ENCODE data around the gene TOB1. TPM values are rescaled to one million over a fixed set of nuclear protein-coding genes. Genes with fewer than 3 reads are reported as not detected.
A peak's percentile ranks its signal among the peaks of the same experiment; 100 is the strongest.

The TOB1 gene
- total and polyA plus RNA-seq, 8 donors, result 30.1 to 346 (median 80.0) TPM

DNA sequence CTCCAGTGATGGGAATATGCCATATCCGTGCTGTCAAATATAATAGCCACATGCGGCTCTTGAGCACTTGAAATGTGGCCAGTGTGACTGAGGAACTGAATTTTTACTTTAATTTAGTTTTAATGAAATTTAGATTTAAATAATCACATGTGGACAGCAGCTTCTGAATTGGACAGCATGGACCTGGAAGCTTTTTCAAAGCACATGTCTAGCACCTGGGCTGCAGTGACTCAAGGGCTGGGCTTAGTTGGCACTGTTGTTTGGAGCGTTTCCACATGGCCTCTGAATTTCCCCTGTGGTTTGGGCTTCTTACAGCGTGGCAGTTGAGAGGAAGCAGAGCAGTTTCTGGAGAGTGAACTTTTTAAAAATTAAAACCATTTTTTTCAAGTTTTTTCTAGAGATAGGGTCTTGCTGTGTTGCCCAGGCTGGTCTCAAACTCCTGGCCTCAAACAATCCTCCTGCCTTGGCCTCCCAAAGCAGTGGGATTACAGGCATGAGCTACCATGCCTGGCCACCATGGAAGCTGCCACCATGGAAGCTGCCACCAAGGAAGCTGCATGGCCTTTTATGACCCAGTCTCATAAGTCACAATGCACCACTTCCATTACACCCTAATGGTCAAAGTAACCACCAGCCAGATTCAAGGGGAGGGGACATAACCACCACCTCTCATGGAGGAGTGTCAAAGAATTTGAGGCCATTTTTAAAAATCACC lies 6.7 kb upstream of the TOB1 start:
- Histone ChIP-seq H3K9me3 (no peaks in the 10 kb centered on the region), H3K36me3 (no peaks in the 10 kb centered on the region), H3K27ac (peak overlapping the region in 2 of 5 donors; percentile 11 to 64), H3K4me1 (peaks cover 33 to 61% (median 42%) of the 10 kb centered on the region in 4 donors), H3K27me3 (no peaks in the 10 kb centered on the region), H3K4me3 (no peak overlapping the region)
- intact Hi-C loops (cut with DNase I; ENCODE audit: low total_unique reads), result no loop called here
- DNase-seq, result peak; percentile 48 to 61
- 36 to 53% (median 43%) methylated on average over 4 of the region's 4 CpGs for WGBS, 5 donors
- TF ChIP-seq CTCF (IDR thresholded peaks at IDR 0.05), result no peak
- TF ChIP-seq POLR2AphosphoS5 (IDR thresholded peaks at IDR 0.05), result peak in 2 of 3 donors; percentile 31 to 55

GRCh38 chr17:50871898-50872297 lies 5.7 kb upstream of the TOB1 start:
- Histone ChIP-seq H3K4me1 (peaks cover 33 to 61% (median 42%) of the 10 kb centered on the region in 4 donors), H3K36me3 (no peaks in the 10 kb centered on the region), H3K4me3 (no peak overlapping the region), H3K9me3 (no peaks in the 10 kb centered on the region), H3K27ac (peak overlapping the region in 4 of 5 donors; percentile 11 to 64 (median 30)), H3K27me3 (no peaks in the 10 kb centered on the region)
- DNase-seq, result peak in 1 of 2 donors; percentile 48
- intact Hi-C loops (cut with DNase I; ENCODE audit: low total_unique reads), result no loop called here
- WGBS, 5 donors, result 24 to 47% (median 32%) methylated on average over 2 of the region's 2 CpGs
- TF ChIP-seq POLR2AphosphoS5 (IDR thresholded peaks at IDR 0.05) (no peak), EP300 (IDR thresholded peaks at IDR 0.05) (no peak), POLR2A (IDR thresholded peaks at IDR 0.05) (no peak), CTCF (IDR thresholded peaks at IDR 0.05) (no peak)

GRCh38 chr17:50871364-50871763 lies 5.2 kb upstream of the TOB1 start:
- Histone ChIP-seq H3K4me1 (peaks cover 33 to 61% (median 42%) of the 10 kb centered on the region in 4 donors), H3K27ac (peak overlapping the region in 3 of 5 donors; percentile 12 to 64 (median 14)), H3K9me3 (no peaks in the 10 kb centered on the region), H3K36me3 (no peaks in the 10 kb centered on the region), H3K4me3 (no peak overlapping the region), H3K27me3 (no peaks in the 10 kb centered on the region)
- WGBS, 5 donors, result 43 to 52% (median 48%) methylated on average over 4 of the region's 4 CpGs
- no peak for TF ChIP-seq POLR2A (IDR thresholded peaks at IDR 0.05)
- TF ChIP-seq POLR2AphosphoS5 (IDR thresholded peaks at IDR 0.05), result no peak
- no peak for TF ChIP-seq CTCF (IDR thresholded peaks at IDR 0.05)
- TF ChIP-seq EP300 (IDR thresholded peaks at IDR 0.05), result no peak
- intact Hi-C loops (cut with DNase I; ENCODE audit: low total_unique reads), result no loop called here
- peak in 1 of 2 donors; percentile 51 for DNase-seq

DNA sequence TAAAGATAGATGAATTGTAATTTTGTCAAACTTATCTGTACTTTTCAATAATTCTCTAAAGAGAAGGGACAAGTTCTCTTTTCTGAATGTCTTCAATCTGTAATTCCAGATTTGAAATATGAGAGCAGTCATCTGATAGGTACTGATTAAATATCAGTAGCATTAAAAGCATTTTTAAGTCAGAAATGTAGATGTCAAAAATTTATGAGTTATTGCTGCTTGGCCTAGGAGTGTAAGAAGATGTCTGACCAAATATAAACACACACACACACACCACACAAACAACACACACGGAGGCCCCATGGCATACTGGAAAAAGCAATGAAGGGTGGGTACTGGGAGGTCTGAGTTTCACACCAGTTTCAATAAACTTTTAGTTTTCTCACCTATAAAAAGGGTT lies 2.4 kb upstream of the TOB1 start:
- peak overlapping the region in 3 of 4 donors; percentile 84 to 99 (median 92) for H3K4me3 ChIP-seq
- TF ChIP-seq EP300 (IDR thresholded peaks at IDR 0.05) (no peak), POLR2A (IDR thresholded peaks at IDR 0.05) (no peak), CTCF (IDR thresholded peaks at IDR 0.05) (no peak), POLR2AphosphoS5 (IDR thresholded peaks at IDR 0.05) (no peak)
- 23 to 59% (median 29%) methylated on average over 1 of the region's 1 CpG for WGBS, 5 donors
- peaks cover 29 to 53% (median 45%) of the 10 kb centered on the region in 4 donors for H3K4me1 ChIP-seq
- H3K27me3 ChIP-seq, result no peaks in the 10 kb centered on the region
- no peaks in the 10 kb centered on the region for H3K9me3 ChIP-seq
- peaks cover 1 to 2% (median 1%) of the 10 kb centered on the region in 4 donors for H3K36me3 ChIP-seq
- intact Hi-C loops (cut with DNase I; ENCODE audit: low total_unique reads), result no loop called here
- peak overlapping the region in 4 of 5 donors; percentile 99 to 100 (median 100) for H3K27ac ChIP-seq
- DNase-seq, result no peak

Data from stomach (tissue), 9 donors.